ENCODE data around the gene PCSK6. TPM values are rescaled to one million over a fixed set of nuclear protein-coding genes. Genes with fewer than 3 reads are reported as not detected.
A peak's percentile ranks its signal among the peaks of the same experiment; 100 is the strongest.

PCSK6 gene
- total and polyA plus RNA-seq, 7 experiments from 2014 or later = 0.12 to 3.0 (median 0.70) TPM; not detected in 1

GRCh38 chr15:101262551-101262950 is 227.0 kb downstream of the PCSK6 start:
- intact Hi-C loops (cut with micrococcal nuclease) = no loop called here
- Histone ChIP-seq H3K4me1 (ENCODE audit: control insufficient read depth in 2 of 2, insufficient read depth in 2 of 2, low read length in 2 of 2) (no peaks in the 10 kb centered on the region), H3K36me3 (ENCODE audit: control insufficient read depth in 2 of 3, insufficient read depth in 3 of 3, low read length in 3 of 3) (no peaks in the 10 kb centered on the region), H3K27ac (ENCODE audit: low read depth, low read length) (no peak overlapping the region), H3K27me3 (ENCODE audit: control insufficient read depth in 2 of 2, insufficient read depth in 2 of 2, low read length in 2 of 2) (no peaks in the 10 kb centered on the region), H3K9me3 (ENCODE audit: control insufficient read depth in 2 of 3, low read length in 3 of 3) (no peaks in the 10 kb centered on the region), H3K4me3 (ENCODE audit: low read length) (no peak overlapping the region)
- DNase-seq (no peak), ATAC-seq (no peak)
- POLR2A ChIA-PET = no interaction called here
- Mint-ChIP-seq H3K9me3 (no peaks in the 10 kb centered on the region), H3K36me3 (no peaks in the 10 kb centered on the region), H3K27ac (no peak overlapping the region), H3K4me1 (peaks cover 0 to 10% (median 0%) of the 10 kb centered on the region in 7 donors), H3K27me3 (peaks cover 0 to 20% (median 10%) of the 10 kb centered on the region in 5 donors), H3K4me3 (no peak overlapping the region)
- CTCF ChIA-PET = interaction anchor here (1.0 kb wide), 1 partner anchor 254 kb away, joined by 4 read pairs; no protein-coding TSS in a partner anchor

DNA sequence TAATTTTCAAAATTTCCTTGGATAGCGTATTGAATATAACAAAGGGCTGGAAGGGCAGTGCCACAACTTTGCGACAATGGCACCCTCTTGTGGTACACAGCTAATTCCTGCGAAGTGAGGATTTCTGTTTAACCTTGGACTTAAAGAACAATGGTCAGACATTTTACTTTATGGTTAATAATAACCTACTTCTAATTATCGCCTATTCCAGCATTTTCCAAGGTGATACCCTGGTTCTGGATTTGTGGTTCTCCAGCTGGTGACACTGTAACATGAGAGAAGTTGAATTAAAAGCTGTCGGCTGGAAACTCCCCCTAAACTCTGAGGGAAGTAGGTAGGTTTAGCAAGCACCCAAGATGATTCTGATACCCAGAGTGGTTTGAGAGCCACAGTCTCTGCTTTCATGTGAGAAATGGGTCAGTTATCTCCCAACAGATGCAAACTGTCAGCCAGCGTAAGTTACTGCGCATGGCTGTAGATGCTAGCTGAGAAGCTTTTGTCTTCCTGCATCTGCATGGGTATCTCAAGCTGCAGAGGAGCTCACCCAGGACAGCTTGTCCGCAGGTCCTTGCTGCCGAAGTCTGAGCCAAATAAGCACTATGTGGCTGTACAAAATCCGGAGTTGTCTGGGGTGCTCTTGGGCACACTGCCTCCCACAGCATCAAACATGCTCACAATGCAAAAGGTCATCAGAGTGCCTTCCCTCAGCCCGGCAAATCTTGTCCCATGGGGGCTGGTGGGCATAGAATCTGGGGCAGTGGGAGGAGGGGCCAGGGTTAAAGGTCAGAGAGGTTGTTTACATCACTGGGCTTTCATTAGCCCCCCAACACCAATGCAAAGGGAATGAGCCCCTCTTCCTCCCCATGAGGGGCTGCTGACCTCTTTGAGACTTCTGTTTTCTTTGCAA is 231.0 kb downstream of the PCSK6 start:
- Histone ChIP-seq H3K9me3 (ENCODE audit: control insufficient read depth in 2 of 3, low read length in 3 of 3) (no peaks in the 10 kb centered on the region), H3K4me1 (ENCODE audit: control insufficient read depth in 2 of 2, insufficient read depth in 2 of 2, low read length in 2 of 2) (no peaks in the 10 kb centered on the region), H3K4me3 (ENCODE audit: low read length) (no peak overlapping the region), H3K27ac (ENCODE audit: low read depth, low read length) (no peak overlapping the region), H3K27me3 (ENCODE audit: control insufficient read depth in 2 of 2, insufficient read depth in 2 of 2, low read length in 2 of 2) (no peaks in the 10 kb centered on the region), H3K36me3 (ENCODE audit: control insufficient read depth in 2 of 3, insufficient read depth in 3 of 3, low read length in 3 of 3) (no peaks in the 10 kb centered on the region)
- Mint-ChIP-seq H3K4me3 (peak overlapping the region in 1 of 10 donors; percentile 56), H3K27ac (no peak overlapping the region), H3K9me3 (no peaks in the 10 kb centered on the region), H3K27me3 (peaks cover 0 to 20% (median 10%) of the 10 kb centered on the region in 5 donors), H3K36me3 (no peaks in the 10 kb centered on the region), H3K4me1 (peaks cover 0 to 26% (median 0%) of the 10 kb centered on the region in 7 donors)
- peak; percentile 88 for ATAC-seq
- intact Hi-C loops (cut with micrococcal nuclease) = loop anchor here (1.0 to 10.0 kb wide), 6 partner anchors 137 to 631 kb away; partner anchors contain the start of gene LRRK1 (in 1 of the 2)
- ChIA-PET CTCF (interaction anchor here (0.7 to 5.4 kb wide), 16 partner anchors 10 to 250 kb away, joined by 3 to 60 read pairs (median 4); no protein-coding TSS in a partner anchor), POLR2A (no interaction called here)
- peak in 7 of 9 donors; percentile 24 to 60 (median 50) for DNase-seq

- intact Hi-C loops (cut with micrococcal nuclease) = loop anchor here (2.0 to 10.0 kb wide), 3 partner anchors 14 to 629 kb away; partner anchors contain the start of gene LRRK1 (in 1 of the 2)
- ChIA-PET CTCF (interaction anchor here (0.7 to 5.4 kb wide), 5 partner anchors 9 to 280 kb away, joined by 3 to 60 read pairs (median 8); no protein-coding TSS in a partner anchor), POLR2A (interaction anchor here (0.7 kb wide), 1 partner anchor 136 kb away, joined by 4 read pairs; no protein-coding TSS in a partner anchor)
- Mint-ChIP-seq H3K4me1 (peaks cover 4 to 35% (median 9%) of the 10 kb centered on the region in 7 donors), H3K36me3 (no peaks in the 10 kb centered on the region), H3K4me3 (no peak overlapping the region), H3K9me3 (no peaks in the 10 kb centered on the region), H3K27ac (no peak overlapping the region), H3K27me3 (peaks cover 0 to 20% (median 10%) of the 10 kb centered on the region in 5 donors)
- H3K27me3 ChIP-seq (ENCODE audit: control insufficient read depth in 2 of 2, insufficient read depth in 2 of 2, low read length in 2 of 2) = no peaks in the 10 kb centered on the region
- H3K4me1 ChIP-seq (ENCODE audit: control insufficient read depth in 2 of 2, insufficient read depth in 2 of 2, low read length in 2 of 2) = peaks cover 3 to 4% of the 10 kb centered on the region in 2 donors
- H3K27ac ChIP-seq (ENCODE audit: low read depth, low read length) = no peak overlapping the region
- H3K4me3 ChIP-seq (ENCODE audit: low read length) = no peak overlapping the region
- no peaks in the 10 kb centered on the region for H3K9me3 ChIP-seq (ENCODE audit: control insufficient read depth in 2 of 3, low read length in 3 of 3)
- no peaks in the 10 kb centered on the region for H3K36me3 ChIP-seq (ENCODE audit: control insufficient read depth in 2 of 3, insufficient read depth in 3 of 3, low read length in 3 of 3)
- no peak for ATAC-seq
- no peak for DNase-seq
Measured at GRCh38 chr15:101256757-101257156, 232.8 kb downstream of the PCSK6 start.

DNA sequence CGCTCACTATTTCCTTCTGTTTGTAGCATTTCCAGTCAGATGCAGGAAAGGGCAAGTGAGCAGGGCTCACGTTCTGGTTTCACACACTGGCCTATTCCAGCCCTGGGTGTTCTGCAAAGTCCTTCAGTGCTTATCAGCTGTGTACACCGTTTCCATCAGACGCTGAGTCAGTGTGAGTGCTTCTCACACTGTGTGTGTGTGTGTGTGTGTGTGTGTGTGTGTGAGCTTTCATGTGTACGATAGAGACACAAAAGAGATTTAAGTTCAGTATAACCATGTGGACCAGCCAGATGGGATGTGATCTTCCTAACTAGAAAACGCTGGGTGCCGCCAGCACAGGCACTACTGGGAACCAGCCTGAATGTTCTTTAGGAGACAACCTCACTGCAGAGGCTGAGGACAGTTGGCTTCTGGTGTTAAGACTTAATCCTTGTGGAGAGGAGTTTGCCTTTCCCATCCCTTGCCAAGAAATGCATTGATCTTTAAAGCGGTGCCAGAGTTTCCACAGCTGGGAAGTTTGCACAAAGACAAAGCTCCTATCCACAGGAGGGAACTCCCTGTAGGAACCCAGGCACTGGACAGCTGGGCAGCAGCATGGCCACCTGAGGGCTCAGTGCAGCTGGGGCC is 233.8 kb downstream of the PCSK6 start:
- ChIA-PET CTCF (interaction anchor here (0.7 to 5.4 kb wide), 2 partner anchors 8 to 167 kb away, joined by 3 to 60 read pairs; no protein-coding TSS in a partner anchor), POLR2A (no interaction called here)
- Mint-ChIP-seq H3K36me3 (peaks cover 0 to under 1% (median 0%) of the 10 kb centered on the region in 5 donors), H3K4me3 (no peak overlapping the region), H3K9me3 (no peaks in the 10 kb centered on the region), H3K4me1 (peaks cover 4 to 36% (median 10%) of the 10 kb centered on the region in 7 donors), H3K27me3 (peaks cover 0 to 17% (median 10%) of the 10 kb centered on the region in 5 donors), H3K27ac (no peak overlapping the region)
- no peak overlapping the region for H3K27ac ChIP-seq (ENCODE audit: low read depth, low read length)
- H3K9me3 ChIP-seq (ENCODE audit: control insufficient read depth in 2 of 3, low read length in 3 of 3) = no peaks in the 10 kb centered on the region
- H3K4me3 ChIP-seq (ENCODE audit: low read length) = no peak overlapping the region
- no peaks in the 10 kb centered on the region for H3K27me3 ChIP-seq (ENCODE audit: control insufficient read depth in 2 of 2, insufficient read depth in 2 of 2, low read length in 2 of 2)
- intact Hi-C loops (cut with micrococcal nuclease) = loop anchor here (2.0 to 10.0 kb wide), 3 partner anchors 13 to 628 kb away; partner anchors contain the start of gene LRRK1 (in 1 of the 2)
- DNase-seq (no peak), ATAC-seq (no peak)
- H3K4me1 ChIP-seq (ENCODE audit: control insufficient read depth in 2 of 2, insufficient read depth in 2 of 2, low read length in 2 of 2) = peaks cover 3 to 4% of the 10 kb centered on the region in 2 donors
- H3K36me3 ChIP-seq (ENCODE audit: control insufficient read depth in 2 of 3, insufficient read depth in 3 of 3, low read length in 3 of 3) = no peaks in the 10 kb centered on the region

GRCh38 chr15:101255051-101255395 is 234.5 kb downstream of the PCSK6 start:
- Histone ChIP-seq H3K4me1 (ENCODE audit: control insufficient read depth in 2 of 2, insufficient read depth in 2 of 2, low read length in 2 of 2) (peaks cover 8 to 11% of the 10 kb centered on the region in 2 donors), H3K27me3 (ENCODE audit: control insufficient read depth in 2 of 2, insufficient read depth in 2 of 2, low read length in 2 of 2) (no peaks in the 10 kb centered on the region), H3K9me3 (ENCODE audit: control insufficient read depth in 2 of 3, low read length in 3 of 3) (no peaks in the 10 kb centered on the region), H3K4me3 (ENCODE audit: low read length) (no peak overlapping the region), H3K27ac (ENCODE audit: low read depth, low read length) (no peak overlapping the region), H3K36me3 (ENCODE audit: control insufficient read depth in 2 of 3, insufficient read depth in 3 of 3, low read length in 3 of 3) (no peaks in the 10 kb centered on the region)
- Mint-ChIP-seq H3K27me3 (peaks cover 0 to 12% (median 8%) of the 10 kb centered on the region in 5 donors), H3K27ac (no peak overlapping the region), H3K4me1 (peaks cover 7 to 42% (median 17%) of the 10 kb centered on the region in 7 donors), H3K4me3 (no peak overlapping the region), H3K9me3 (no peaks in the 10 kb centered on the region), H3K36me3 (peaks cover 0 to 7% (median 0%) of the 10 kb centered on the region in 5 donors)
- no peak for DNase-seq
- ATAC-seq = no peak
- intact Hi-C loops (cut with micrococcal nuclease) = loop anchor here (5.0 to 10.0 kb wide), 2 partner anchors 340 to 628 kb away; partner anchors contain the start of gene LRRK1 (in 1 of the 2)
- ChIA-PET CTCF (interaction anchor here (1.2 to 5.4 kb wide), 2 partner anchors 13 to 166 kb away, joined by 4 to 60 read pairs; no protein-coding TSS in a partner anchor), POLR2A (no interaction called here)

All from naive thymus-derived CD4-positive, alpha-beta T cell (primary cell).